Measurements from ENCODE around the gene IL36A. TPM values are rescaled to one million over a fixed set of nuclear protein-coding genes. Genes with fewer than 3 reads are reported as not detected.

Gene IL36A
- total and polyA plus RNA-seq, 9 of the 15 experiments (the other 6 are each of a cell fraction or from before 2014, with no cell fraction given) = not detected

DNA sequence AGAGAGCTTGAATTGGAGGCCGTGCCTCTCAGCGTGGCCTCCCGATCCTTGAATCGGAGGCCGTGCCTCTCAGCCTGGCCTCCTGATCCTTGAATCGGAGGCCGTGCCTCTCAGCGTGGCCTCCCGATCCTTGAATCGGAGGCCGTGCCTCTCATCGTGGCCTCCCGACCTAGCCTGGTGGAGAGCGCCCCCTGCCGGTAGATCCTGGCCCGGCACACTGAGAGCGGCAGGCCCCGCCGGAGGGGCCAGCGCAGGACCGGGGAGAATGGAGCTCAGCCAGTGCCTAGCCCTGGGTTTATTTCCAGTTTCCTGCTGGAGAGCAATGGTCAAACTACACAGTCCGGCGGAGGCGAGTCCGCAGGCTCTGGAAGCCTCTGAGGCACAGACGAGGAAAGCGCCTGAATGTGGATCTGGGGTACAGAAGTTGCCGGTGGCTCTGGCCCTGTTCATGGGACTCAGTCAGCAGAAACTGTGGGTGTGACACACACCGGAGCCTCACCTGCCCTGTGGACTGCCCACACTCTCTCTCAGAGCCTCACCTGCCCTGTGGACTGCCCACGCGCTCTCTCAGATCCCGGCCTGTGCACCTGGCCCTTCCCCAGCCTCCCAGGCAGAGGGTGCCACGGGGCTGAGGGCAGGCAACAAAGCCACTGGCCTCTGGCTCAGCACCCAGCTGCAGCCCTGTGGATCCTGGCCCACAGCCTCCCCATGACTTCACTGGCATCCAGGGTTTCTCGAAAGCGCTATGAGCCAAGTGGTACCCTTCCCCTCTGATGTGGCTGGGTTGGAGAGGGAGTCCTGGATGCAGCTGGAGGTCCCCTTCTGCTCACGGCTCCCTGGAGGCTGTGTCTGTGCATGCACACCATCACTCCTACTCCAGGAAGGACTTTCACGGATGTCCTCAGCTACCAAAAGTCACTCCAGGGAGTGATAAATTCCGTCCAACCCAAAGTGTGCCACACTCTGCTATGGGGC is 45.9 kb downstream of the IL36A start (continued):
- TF ChIP-seq STAT5B (CRISPR knock-in tag; IDR thresholded peaks at IDR 0.05) (no peak), ZNF445 (CRISPR knock-in tag; IDR thresholded peaks at IDR 0.05; ENCODE audit: low read depth) (no peak), ZNF695 (CRISPR knock-in tag; IDR thresholded peaks at IDR 0.05) (no peak), ZKSCAN8 (CRISPR knock-in tag; IDR thresholded peaks at IDR 0.05) (no peak), PPARD (CRISPR knock-in tag; IDR thresholded peaks at IDR 0.05) (0 out of 2 replicates have a peak, but pooled peaks have one; percentile 15), ZNF75A (CRISPR knock-in tag; IDR thresholded peaks at IDR 0.05) (no peak), TFAP4 (CRISPR knock-in tag; IDR thresholded peaks at IDR 0.05; ENCODE audit: borderline replicate concordance) (peak; percentile 29; the same call in 1 of the 2 replicates), MAZ (CRISPR knock-in tag; conservative IDR thresholded peaks at IDR 0.05 in 1 of 2, IDR thresholded peaks at IDR 0.05 in 1 of 2) (peak; percentile 51 to 56; a peak in 1 of 4 replicates), E2F1 (CRISPR knock-in tag; IDR thresholded peaks at IDR 0.05) (0 out of 2 replicates have a peak, but pooled peaks have one; percentile 60), SETDB1 (IDR thresholded peaks at IDR 0.05; ENCODE audit: low read length) (no peak), JUND (IDR thresholded peaks at IDR 0.05; ENCODE audit: borderline replicate concordance, low read depth, low read length) (no peak), JUND (tag; IDR thresholded peaks at IDR 0.05; ENCODE audit: borderline replicate concordance, low read depth, low read length) (peak; percentile 18; the same call in 1 of the 3 replicates), RB1 (IDR thresholded peaks at IDR 0.05; ENCODE audit: low read depth) (peak; percentile 48; the same call in 1 of the 2 replicates)
- TF ChIP-seq, protein P1, sequence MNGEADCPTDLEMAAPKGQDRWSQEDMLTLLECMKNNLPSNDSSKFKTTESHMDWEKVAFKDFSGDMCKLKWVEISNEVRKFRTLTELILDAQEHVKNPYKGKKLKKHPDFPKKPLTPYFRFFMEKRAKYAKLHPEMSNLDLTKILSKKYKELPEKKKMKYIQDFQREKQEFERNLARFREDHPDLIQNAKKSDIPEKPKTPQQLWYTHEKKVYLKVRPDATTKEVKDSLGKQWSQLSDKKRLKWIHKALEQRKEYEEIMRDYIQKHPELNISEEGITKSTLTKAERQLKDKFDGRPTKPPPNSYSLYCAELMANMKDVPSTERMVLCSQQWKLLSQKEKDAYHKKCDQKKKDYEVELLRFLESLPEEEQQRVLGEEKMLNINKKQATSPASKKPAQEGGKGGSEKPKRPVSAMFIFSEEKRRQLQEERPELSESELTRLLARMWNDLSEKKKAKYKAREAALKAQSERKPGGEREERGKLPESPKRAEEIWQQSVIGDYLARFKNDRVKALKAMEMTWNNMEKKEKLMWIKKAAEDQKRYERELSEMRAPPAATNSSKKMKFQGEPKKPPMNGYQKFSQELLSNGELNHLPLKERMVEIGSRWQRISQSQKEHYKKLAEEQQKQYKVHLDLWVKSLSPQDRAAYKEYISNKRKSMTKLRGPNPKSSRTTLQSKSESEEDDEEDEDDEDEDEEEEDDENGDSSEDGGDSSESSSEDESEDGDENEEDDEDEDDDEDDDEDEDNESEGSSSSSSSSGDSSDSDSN (IDR thresholded peaks at IDR 0.05; ENCODE audit: borderline replicate concordance in 1 of 2, low read depth in 2 of 2, low read length in 2 of 2) = no peak
- TF ChIP-seq, protein P2, sequence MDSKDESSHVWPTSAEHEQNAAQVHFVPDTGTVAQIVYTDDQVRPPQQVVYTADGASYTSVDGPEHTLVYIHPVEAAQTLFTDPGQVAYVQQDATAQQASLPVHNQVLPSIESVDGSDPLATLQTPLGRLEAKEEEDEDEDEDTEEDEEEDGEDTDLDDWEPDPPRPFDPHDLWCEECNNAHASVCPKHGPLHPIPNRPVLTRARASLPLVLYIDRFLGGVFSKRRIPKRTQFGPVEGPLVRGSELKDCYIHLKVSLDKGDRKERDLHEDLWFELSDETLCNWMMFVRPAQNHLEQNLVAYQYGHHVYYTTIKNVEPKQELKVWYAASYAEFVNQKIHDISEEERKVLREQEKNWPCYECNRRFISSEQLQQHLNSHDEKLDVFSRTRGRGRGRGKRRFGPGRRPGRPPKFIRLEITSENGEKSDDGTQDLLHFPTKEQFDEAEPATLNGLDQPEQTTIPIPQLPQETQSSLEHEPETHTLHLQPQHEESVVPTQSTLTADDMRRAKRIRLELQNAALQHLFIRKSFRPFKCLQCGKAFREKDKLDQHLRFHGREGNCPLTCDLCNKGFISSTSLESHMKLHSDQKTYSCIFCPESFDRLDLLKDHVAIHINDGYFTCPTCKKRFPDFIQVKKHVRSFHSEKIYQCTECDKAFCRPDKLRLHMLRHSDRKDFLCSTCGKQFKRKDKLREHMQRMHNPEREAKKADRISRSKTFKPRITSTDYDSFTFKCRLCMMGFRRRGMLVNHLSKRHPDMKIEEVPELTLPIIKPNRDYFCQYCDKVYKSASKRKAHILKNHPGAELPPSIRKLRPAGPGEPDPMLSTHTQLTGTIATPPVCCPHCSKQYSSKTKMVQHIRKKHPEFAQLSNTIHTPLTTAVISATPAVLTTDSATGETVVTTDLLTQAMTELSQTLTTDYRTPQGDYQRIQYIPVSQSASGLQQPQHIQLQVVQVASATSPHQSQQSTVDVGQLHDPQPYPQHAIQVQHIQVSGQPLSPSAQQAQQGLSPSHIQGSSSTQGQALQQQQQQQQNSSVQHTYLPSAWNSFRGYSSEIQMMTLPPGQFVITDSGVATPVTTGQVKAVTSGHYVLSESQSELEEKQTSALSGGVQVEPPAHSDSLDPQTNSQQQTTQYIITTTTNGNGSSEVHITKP (IDR thresholded peaks at IDR 0.05; ENCODE audit: partially characterized antibody) = no peak
